GM12878 (cell line): ENCODE measurements around the gene MRM3. TPM values are rescaled to one million over a fixed set of nuclear protein-coding genes. Genes with fewer than 3 reads are reported as not detected.

Source experiments
- BMI1 ChIP-seq: fragments of 450-650 bp; IDR thresholded peaks from 2 replicates; pipeline ENCODE4 v1.6.1; 2016; ENCODE audit warnings: mild to moderate bottlenecking, moderate library complexity, borderline replicate concordance
- CBFB ChIP-seq: IDR thresholded peaks from 2 replicates; pipeline ENCODE4 v1.6.1; 2016; ENCODE audit warnings: antibody characterized with exemption, low read depth
- CUX1 ChIP-seq: IDR thresholded peaks from 2 replicates; pipeline ENCODE4 v1.6.1; 2012; ENCODE audit warnings: improper control_type of control experiment, low read depth, low read length; ENCODE audit not compliant: insufficient replicate concordance
- EED ChIP-seq: sonication (generic); IDR thresholded peaks from 2 replicates; pipeline ENCODE4 v1.6.1; 2016; ENCODE audit warnings: antibody characterized with exemption, low read depth
- EP300 ChIP-seq, 2 experiments: fragments of 150-350 bp in 1 of 2; IDR thresholded peaks; 2 replicates each; pipeline ENCODE4 v1.6.1; 2011 to 2012; ENCODE audit warnings: low read depth in 2 of 2, low read length in 2 of 2, borderline replicate concordance in 1 of 2, improper control_type of control experiment in 1 of 2, inconsistent platforms in 1 of 2; ENCODE audit not compliant: control insufficient read depth in 1 of 2
- GABPA ChIP-seq: IDR thresholded peaks from 2 replicates; pipeline ENCODE4 v1.6.1; 2014; ENCODE audit warnings: antibody characterized with exemption, low read depth, mild to moderate bottlenecking, inconsistent platforms
- NFYA ChIP-seq: IDR thresholded peaks from 2 replicates; pipeline ENCODE4 v1.6.1; 2011; ENCODE audit warnings: low read depth, mild to moderate bottlenecking, low read length, improper control_type of control experiment, borderline replicate concordance
- NRF1 ChIP-seq: conservative IDR thresholded peaks from 2 replicates; pipeline ENCODE4 v1.6.1; 2011; ENCODE audit warnings: mild to moderate bottlenecking, low read depth, low read length, improper control_type of control experiment
- SIN3A ChIP-seq: IDR thresholded peaks from 2 replicates; pipeline ENCODE4 v1.6.1; 2012; ENCODE audit warnings: low read depth, low read length, improper control_type of control experiment
- SMC3 ChIP-seq: IDR thresholded peaks from 2 replicates; pipeline ENCODE4 v1.6.1; 2011; ENCODE audit warnings: low read length, improper control_type of control experiment, borderline replicate concordance
- SP1 ChIP-seq: IDR thresholded peaks from one replicate; pipeline ENCODE4 v1.6.1; 2011; ENCODE audit warnings: low read depth, low read length
- ZBED1 ChIP-seq: IDR thresholded peaks from 2 replicates; pipeline ENCODE4 v1.6.1; 2016; ENCODE audit warnings: borderline replicate concordance
- ZBTB33 ChIP-seq: fragments of 450-650 bp; IDR thresholded peaks from 2 replicates; pipeline ENCODE4 v1.6.1; 2017; ENCODE audit warnings: mild to moderate bottlenecking
- polyA plus RNA-seq, 11 experiments: library from polyadenylated mRNA; depleted of rRNA in 4 of 11; unstranded in 6 of 11; stranded (reverse) in 5 of 11; fragments of >200 nt; fragmentation: Nextera tagmentation in 4 of 11; fragmentation: Illumina TruSeq in 1 of 11; extraction: Ambion mirVana in 4 of 11; extraction: Trizol in 1 of 11; gene quantifications; 1 replicate in 1 of 11; 2 replicates in 10 of 11; pipeline versions ENCODE4 v1.2.1 to v1.2.3, GENCODE V29; 2011 to 2016; ENCODE audit warnings: inconsistent platforms in 2 of 11, missing spikeins in 2 of 11, low read depth in 1 of 11
- total RNA-seq, 4 experiments: library from RNA; depleted of rRNA in 3 of 4; stranded (reverse); fragments of >200 nt in 3 of 4; fragmentation: Illumina TruSeq in 1 of 4; extraction: Trizol in 1 of 4; gene quantifications; 2 replicates each; pipeline versions ENCODE4 v1.2.1 to v1.2.3, GENCODE V29; 2013 to 2021
- TF ChIP-seq, protein P1 (sequence below): fragments of 450-650 bp; IDR thresholded peaks from 2 replicates; pipeline ENCODE4 v1.6.1; 2017; ENCODE audit warnings: mild to moderate bottlenecking, low read depth, inconsistent platforms; ENCODE audit not compliant: poor library complexity, severe bottlenecking
- TF ChIP-seq, protein P2 (sequence below): IDR thresholded peaks from 2 replicates; pipeline ENCODE4 v1.6.1; 2011; ENCODE audit warnings: borderline replicate concordance, low read depth, mild to moderate bottlenecking, moderate library complexity, mixed read lengths, low read length; ENCODE audit not compliant: insufficient read depth; ENCODE audit errors: extremely low read length
- TF ChIP-seq, protein P3 (sequence below): IDR thresholded peaks from 2 replicates; pipeline ENCODE4 v1.6.1; 2012; ENCODE audit warnings: low read depth, low read length, improper control_type of control experiment

MRM3 gene
- total and polyA plus RNA-seq, 10 of the 15 experiments (the other 5 are each of a cell fraction or from before 2014, with no cell fraction given) = 2.3 to 48.9 (median 26.6) TPM

DNA sequence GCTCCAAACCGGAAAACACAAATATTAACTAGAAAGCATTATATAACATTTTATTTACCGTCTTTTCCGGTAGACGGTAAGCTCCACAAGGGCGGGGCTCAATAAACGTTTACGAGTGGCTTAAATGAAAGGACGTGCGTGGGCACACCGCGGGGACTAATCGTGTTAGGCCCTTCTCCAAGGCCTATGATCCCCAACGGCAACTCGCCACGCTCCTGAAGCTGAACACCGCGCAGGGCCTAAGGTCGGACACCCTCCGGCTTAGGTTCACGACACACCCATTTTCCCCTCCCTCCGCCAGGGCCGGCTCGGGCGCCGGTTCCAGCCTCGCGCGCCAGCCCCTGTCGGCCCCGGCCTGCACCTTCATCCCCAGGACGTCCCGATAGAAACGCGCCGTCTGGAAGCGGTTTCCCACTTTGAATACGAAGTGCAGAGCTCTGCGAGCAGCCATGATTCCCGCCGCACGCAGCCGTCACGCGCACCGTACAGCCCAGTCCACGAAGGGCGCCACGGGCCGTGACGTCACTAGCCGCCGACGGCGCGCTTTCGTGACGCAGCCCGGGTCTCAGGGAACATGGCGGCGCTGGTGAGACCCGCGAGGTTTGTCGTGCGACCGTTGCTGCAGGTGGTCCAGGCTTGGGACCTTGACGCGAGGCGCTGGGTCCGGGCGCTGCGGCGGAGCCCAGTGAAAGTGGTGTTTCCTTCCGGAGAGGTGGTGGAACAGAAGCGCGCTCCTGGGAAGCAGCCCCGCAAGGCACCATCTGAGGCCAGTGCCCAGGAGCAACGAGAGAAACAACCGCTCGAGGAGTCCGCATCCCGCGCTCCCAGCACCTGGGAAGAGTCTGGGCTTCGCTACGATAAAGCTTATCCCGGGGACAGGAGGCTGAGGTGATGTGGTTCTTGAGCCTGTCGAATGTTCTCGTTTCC, at the start of gene MRM3, which contains the start of gene GLOD4 (continued):
- no peak for TF ChIP-seq CUX1
- no peak for TF ChIP-seq GABPA
- TF ChIP-seq SIN3A = peak; percentile 90; the same call in 1 of the 2 replicates
- TF ChIP-seq SMC3 = no peak
- TF ChIP-seq, protein P1, sequence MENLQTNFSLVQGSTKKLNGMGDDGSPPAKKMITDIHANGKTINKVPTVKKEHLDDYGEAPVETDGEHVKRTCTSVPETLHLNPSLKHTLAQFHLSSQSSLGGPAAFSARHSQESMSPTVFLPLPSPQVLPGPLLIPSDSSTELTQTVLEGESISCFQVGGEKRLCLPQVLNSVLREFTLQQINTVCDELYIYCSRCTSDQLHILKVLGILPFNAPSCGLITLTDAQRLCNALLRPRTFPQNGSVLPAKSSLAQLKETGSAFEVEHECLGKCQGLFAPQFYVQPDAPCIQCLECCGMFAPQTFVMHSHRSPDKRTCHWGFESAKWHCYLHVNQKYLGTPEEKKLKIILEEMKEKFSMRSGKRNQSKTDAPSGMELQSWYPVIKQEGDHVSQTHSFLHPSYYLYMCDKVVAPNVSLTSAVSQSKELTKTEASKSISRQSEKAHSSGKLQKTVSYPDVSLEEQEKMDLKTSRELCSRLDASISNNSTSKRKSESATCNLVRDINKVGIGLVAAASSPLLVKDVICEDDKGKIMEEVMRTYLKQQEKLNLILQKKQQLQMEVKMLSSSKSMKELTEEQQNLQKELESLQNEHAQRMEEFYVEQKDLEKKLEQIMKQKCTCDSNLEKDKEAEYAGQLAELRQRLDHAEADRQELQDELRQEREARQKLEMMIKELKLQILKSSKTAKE = no peak
- TF ChIP-seq ZBED1 = no peak
- TF ChIP-seq, protein P2, sequence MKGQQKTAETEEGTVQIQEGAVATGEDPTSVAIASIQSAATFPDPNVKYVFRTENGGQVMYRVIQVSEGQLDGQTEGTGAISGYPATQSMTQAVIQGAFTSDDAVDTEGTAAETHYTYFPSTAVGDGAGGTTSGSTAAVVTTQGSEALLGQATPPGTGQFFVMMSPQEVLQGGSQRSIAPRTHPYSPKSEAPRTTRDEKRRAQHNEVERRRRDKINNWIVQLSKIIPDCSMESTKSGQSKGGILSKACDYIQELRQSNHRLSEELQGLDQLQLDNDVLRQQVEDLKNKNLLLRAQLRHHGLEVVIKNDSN = peak; percentile 78
- peak; percentile 61; the same call in 1 of the 2 replicates for TF ChIP-seq CBFB
- TF ChIP-seq, protein P3, sequence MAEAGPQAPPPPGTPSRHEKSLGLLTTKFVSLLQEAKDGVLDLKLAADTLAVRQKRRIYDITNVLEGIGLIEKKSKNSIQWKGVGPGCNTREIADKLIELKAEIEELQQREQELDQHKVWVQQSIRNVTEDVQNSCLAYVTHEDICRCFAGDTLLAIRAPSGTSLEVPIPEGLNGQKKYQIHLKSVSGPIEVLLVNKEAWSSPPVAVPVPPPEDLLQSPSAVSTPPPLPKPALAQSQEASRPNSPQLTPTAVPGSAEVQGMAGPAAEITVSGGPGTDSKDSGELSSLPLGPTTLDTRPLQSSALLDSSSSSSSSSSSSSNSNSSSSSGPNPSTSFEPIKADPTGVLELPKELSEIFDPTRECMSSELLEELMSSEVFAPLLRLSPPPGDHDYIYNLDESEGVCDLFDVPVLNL = peak; percentile 56; the same call in 1 of the 2 replicates
- TF ChIP-seq EED = 0 out of 2 replicates have a peak, but pooled peaks have one; percentile 36
- TF ChIP-seq ZBTB33 = no peak
- TF ChIP-seq SP1 = peak; percentile 75
- no peak for TF ChIP-seq BMI1
- TF ChIP-seq NRF1 = peak; percentile 29; the same call in 1 of the 2 replicates
- TF ChIP-seq EP300 (IDR thresholded peaks at IDR 0.05; ENCODE audit: borderline replicate concordance in 1 of 2, control insufficient read depth in 1 of 2, low read depth in 2 of 2, low read length in 2 of 2) = peak in 1 of 2 experiments; percentile 38; a peak in 1 of 4 replicates
- no peak for TF ChIP-seq NFYA
